Jurkat, Clone E6-1 (cell line): ENCODE measurements around the gene MMP21.

Source experiments
- DNase-seq: peaks from one replicate; pipeline ENCODE4 v3.0.0-alpha.2; 2011; ENCODE audit warnings: low read depth, low spot score
- H3K4me3 ChIP-seq: 2 replicates; pipeline ENCODE4 v1.5.1; 2011; ENCODE audit warnings: mild to moderate bottlenecking, low read length, control low read depth, moderate library complexity

The MMP21 gene

GRCh38 chr10:125721035-125721434 lies 54.6 kb downstream of the MMP21 start:
- DNase-seq, result no peak
- H3K4me3 ChIP-seq, result no peak overlapping the region

- DNase-seq, result no peak
- peak overlapping the region; percentile 79 for H3K4me3 ChIP-seq
Observed at GRCh38 chr10:125720002-125720382, 55.6 kb downstream of the MMP21 start.

- H3K4me3 ChIP-seq, result peak within 1 kb of the TSS; percentile 79
- peak; percentile 97 for DNase-seq
Observed at GRCh38 chr10:125719173-125720001, 56.2 kb downstream of the MMP21 start, which contains the start of gene EDRF1. Gene EDRF1 (plus strand): TSS chr10:125719709. CDS start chr10:125719808, 99 bp downstream.
